Prostate gland (tissue), 2 donors: ENCODE results near the gene MYLK2. TPM values are rescaled to one million over a fixed set of nuclear protein-coding genes. Genes with fewer than 3 reads are reported as not detected.

Experiments used
- DNase-seq: peaks from one replicate; pipeline ENCODE4 v3.0.0-alpha.2; 2019; ENCODE audit warnings: low spot score
- H3K27ac ChIP-seq, 2 donors: fragments of 200-600 bp; sonication (generic); 2 replicates each; pipeline ENCODE4 v1.5.1; 2017 to 2019
- H3K27me3 ChIP-seq: fragments of 200-600 bp; sonication (generic); replicated peaks from 2 replicates; pipeline ENCODE4 v1.5.1; 2019; ENCODE audit not compliant: insufficient read depth
- H3K36me3 ChIP-seq, 2 donors: fragments of 200-600 bp; sonication (generic); 1 replicate in 1 of 2; 2 replicates in 1 of 2; pipeline versions ENCODE4 v1.5.1 to v1.8.1; 2017 to 2019
- H3K4me1 ChIP-seq: fragments of 200-600 bp; sonication (generic); replicated peaks from 2 replicates; pipeline ENCODE4 v1.5.1; 2019
- H3K4me3 ChIP-seq, 2 donors: fragments of 200-600 bp; sonication (generic); 2 replicates each; pipeline ENCODE4 v1.5.1; 2017 to 2019
- H3K9me3 ChIP-seq: fragments of 200-600 bp; sonication (generic); 2 replicates; pipeline ENCODE4 v1.5.1; 2017
- POLR2A ChIP-seq: fragments of 450-650 bp; IDR thresholded peaks from one replicate; pipeline ENCODE4 v1.6.1; 2016; ENCODE audit warnings: antibody characterized with exemption, mild to moderate bottlenecking
- POLR2AphosphoS5 ChIP-seq: sonication (generic); formaldehyde crosslinking; IDR thresholded peaks from one replicate; pipeline ENCODE4 v1.6.1; 2017; ENCODE audit warnings: antibody characterized with exemption
- WGBS: methylation state at CpG from one replicate; pipeline ENCODE4 v1.1.5; 2018; 5-methylcytosine and 5-hydroxymethylcytosine counted together
- intact Hi-C: fragments of 100-400 bp; cut with DNase I; formaldehyde crosslinking; loops from one replicate; pipeline ENCODE4 v1.14.2; 2022
- total RNA-seq, 2 donors: library from RNA; depleted of rRNA; stranded (reverse); fragments of >200 nt; gene quantifications; one replicate each; pipeline ENCODE4 v1.1.0, GENCODE V29; 2016
- TF ChIP-seq, protein P1 (sequence below), 4 experiments: fragments of 200-600 bp in 2 of 4; fragments of 450-650 bp in 2 of 4; sonication (generic) in 2 of 4; IDR thresholded peaks; 1 replicate in 3 of 4; 2 replicates in 1 of 4; pipeline ENCODE4 v1.5.1; 2016 to 2019; ENCODE audit warnings: antibody characterized with exemption in 4 of 4, mild to moderate bottlenecking in 2 of 4, moderate library complexity in 2 of 4

The MYLK2 gene
- total RNA-seq, 2 donors from 2014 or later: 0.27 to 0.91 TPM

- DNase-seq: no peak
- 75% methylated on average over 3 of the region's 3 CpGs for WGBS
- intact Hi-C loops: no loop called here
- Histone ChIP-seq H3K36me3 (no peaks in the 10 kb centered on the region), H3K9me3 (no peaks in the 10 kb centered on the region), H3K4me3 (no peak overlapping the region), H3K27me3 (no peaks in the 10 kb centered on the region), H3K4me1 (no peaks in the 10 kb centered on the region), H3K27ac (no peak overlapping the region)
- TF ChIP-seq, protein P1, sequence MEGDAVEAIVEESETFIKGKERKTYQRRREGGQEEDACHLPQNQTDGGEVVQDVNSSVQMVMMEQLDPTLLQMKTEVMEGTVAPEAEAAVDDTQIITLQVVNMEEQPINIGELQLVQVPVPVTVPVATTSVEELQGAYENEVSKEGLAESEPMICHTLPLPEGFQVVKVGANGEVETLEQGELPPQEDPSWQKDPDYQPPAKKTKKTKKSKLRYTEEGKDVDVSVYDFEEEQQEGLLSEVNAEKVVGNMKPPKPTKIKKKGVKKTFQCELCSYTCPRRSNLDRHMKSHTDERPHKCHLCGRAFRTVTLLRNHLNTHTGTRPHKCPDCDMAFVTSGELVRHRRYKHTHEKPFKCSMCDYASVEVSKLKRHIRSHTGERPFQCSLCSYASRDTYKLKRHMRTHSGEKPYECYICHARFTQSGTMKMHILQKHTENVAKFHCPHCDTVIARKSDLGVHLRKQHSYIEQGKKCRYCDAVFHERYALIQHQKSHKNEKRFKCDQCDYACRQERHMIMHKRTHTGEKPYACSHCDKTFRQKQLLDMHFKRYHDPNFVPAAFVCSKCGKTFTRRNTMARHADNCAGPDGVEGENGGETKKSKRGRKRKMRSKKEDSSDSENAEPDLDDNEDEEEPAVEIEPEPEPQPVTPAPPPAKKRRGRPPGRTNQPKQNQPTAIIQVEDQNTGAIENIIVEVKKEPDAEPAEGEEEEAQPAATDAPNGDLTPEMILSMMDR (IDR thresholded peaks at IDR 0.05): no peak
- TF ChIP-seq POLR2A (no peak), POLR2AphosphoS5 (no peak)
Measured at GRCh38 chr20:31797364-31797763, 21.8 kb upstream of the MYLK2 start.

GRCh38 chr20:31801508-31801907 lies 17.6 kb upstream of the MYLK2 start:
- Histone ChIP-seq H3K27me3 (no peaks in the 10 kb centered on the region), H3K9me3 (no peaks in the 10 kb centered on the region), H3K36me3 (no peaks in the 10 kb centered on the region), H3K4me1 (no peaks in the 10 kb centered on the region), H3K27ac (no peak overlapping the region), H3K4me3 (no peak overlapping the region)
- TF ChIP-seq, protein P1 (IDR thresholded peaks at IDR 0.05): no peak
- TF ChIP-seq POLR2AphosphoS5: no peak
- TF ChIP-seq POLR2A: no peak
- intact Hi-C loops: no loop called here
- no peak for DNase-seq
- WGBS: 83% methylated on average over 7 of the region's 7 CpGs

DNA sequence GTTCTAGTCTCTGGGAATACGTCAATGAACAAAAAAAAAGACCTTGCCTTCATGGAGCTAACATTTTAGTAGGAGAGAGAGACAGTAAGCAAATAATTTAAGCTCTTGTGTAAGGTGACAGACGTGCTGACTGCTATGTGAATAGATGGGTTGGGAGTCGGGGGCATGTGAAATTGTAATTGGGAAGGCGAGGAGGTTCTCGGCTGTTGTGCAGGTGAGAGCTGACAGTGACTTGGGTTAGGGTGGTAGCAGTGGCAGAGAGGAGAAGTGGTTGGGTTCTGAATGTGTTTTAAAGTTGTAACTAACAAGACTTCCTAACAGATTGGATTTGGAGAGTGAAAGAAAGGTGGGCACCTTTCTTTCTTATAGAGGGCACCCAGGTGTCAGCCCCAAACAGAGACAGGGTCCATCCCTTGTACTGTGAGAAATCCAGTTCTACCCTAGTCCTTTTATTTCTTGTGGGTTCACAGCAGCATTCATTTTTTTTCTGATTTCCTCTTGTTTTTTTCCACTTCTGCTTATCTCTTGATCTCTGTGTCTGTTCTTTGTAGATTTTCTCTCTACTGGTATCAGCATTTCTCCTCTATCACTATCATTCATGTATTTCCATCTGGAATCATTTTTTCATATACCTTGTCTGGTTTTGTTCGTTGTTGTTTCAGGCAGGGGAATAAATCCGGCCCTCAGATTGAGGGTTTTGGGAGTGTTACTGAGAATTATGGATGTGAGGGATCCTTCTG lies 15.4 kb upstream of the MYLK2 start:
- H3K27ac ChIP-seq: no peak overlapping the region
- no peak overlapping the region for H3K4me3 ChIP-seq
- no peaks in the 10 kb centered on the region for H3K9me3 ChIP-seq
- H3K4me1 ChIP-seq: no peaks in the 10 kb centered on the region
- TF ChIP-seq, protein P1 (IDR thresholded peaks at IDR 0.05): no peak
- TF ChIP-seq POLR2A (no peak), POLR2AphosphoS5 (no peak)
- H3K36me3 ChIP-seq: no peaks in the 10 kb centered on the region
- no peaks in the 10 kb centered on the region for H3K27me3 ChIP-seq
- WGBS: 91% methylated on average over 7 of the region's 7 CpGs
- intact Hi-C loops: no loop called here
- DNase-seq: no peak

DNA sequence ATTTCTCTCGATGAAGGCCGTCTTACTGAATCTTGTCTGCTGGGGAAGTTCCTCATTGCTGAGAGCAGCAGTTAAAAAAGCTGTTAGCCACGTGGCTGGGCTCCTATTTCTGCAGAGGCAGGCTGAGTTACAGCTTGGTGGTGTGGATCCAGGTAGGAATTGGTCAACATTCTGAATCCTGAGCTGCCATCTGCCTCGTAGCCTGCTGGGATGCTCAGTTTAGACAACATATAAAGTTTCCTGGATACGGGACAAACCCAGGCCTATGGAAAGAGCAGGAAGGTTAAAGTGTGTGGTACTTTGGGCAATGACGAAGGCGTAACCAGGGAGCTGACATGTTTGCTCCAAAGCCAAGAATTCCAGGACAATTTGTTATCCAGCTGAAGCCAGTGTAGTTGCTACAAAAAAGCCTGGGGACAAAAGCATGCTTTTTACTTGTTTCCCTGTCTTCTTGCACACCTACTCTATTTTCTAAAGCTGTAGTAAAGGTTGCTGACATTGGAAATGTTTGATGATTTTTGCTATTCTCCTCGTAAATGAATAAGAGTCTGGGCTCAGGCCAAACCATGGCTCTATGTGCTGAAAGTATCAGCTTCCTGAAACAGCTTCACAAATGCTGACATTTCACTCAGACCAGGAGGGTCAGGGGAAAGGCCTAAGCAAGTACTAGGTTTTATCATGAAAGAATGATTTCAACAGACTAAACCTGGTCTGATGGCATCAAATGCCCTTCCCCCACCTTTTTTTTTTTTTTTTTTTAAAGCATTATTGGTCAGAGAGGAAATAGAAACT lies 12.4 kb upstream of the MYLK2 start:
- WGBS: 68% methylated on average over 8 of the region's 8 CpGs
- Histone ChIP-seq H3K4me3 (no peak overlapping the region), H3K36me3 (no peaks in the 10 kb centered on the region), H3K27ac (no peak overlapping the region), H3K9me3 (no peaks in the 10 kb centered on the region), H3K27me3 (no peaks in the 10 kb centered on the region), H3K4me1 (no peaks in the 10 kb centered on the region)
- intact Hi-C loops: no loop called here
- no peak for DNase-seq
- no peak for TF ChIP-seq POLR2A
- TF ChIP-seq POLR2AphosphoS5: no peak
- TF ChIP-seq, protein P1 (IDR thresholded peaks at IDR 0.05): no peak
